ENCODE data around the gene LDAH. TPM values are rescaled to one million over a fixed set of nuclear protein-coding genes. Genes with fewer than 3 reads are reported as not detected.

Gene LDAH
- total and polyA plus RNA-seq, 4 experiments from 2014 or later, result 12.3 to 23.9 (median 18.8) TPM

DNA sequence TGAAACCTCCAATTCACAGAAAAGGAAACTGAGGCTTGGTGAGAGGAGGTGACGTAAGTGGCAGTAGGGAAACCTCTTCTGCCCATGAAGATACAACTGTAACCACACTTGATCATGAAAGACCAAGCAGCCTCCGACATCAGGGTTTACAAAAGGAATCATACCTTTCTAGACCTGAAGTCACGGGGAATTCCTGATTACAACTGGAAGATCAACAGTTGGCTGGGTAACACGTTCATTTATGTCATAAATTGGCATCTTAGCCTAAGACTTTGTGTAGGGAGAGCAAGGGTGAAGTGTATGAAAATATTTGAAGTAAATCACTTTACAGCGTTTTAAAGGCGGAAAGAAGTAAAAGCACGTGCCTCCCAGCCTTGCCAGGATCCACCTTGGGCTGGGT, 172.9 kb downstream of the LDAH start:
- no peaks in the 10 kb centered on the region for H3K27me3 Mint-ChIP-seq
- CTCF ChIA-PET (ENCODE audit: partially characterized antibody), result interaction anchor here (1.1 to 5.2 kb wide), 10 partner anchors 7 to 323 kb away, joined by 5 to 76 read pairs (median 14); partner anchors contain the start of gene RHOB
- H3K27ac ChIP-seq (ENCODE audit: low read depth, low read length), result peak overlapping the region; percentile 89

DNA sequence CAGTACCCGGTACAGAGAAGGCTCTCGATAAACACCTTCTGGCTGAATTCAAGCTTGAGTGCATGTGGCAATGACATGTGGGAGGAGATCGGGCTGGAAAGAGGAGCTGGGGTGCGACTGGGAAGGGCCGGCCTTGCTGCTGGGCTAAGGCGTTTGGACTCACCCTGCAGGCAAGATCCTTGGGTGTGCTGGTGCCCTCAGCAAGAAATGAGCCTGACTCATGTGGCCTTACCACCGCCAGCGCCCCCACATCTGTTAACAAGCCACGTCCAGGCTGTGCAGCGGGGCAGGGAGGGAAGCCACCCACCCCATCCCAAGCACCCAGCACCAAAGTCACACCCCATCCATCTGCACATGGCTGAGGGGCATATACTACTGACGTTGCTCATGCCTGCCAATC, 173.3 kb downstream of the LDAH start:
- Mint-ChIP-seq H3K27me3 (no peaks in the 10 kb centered on the region), H3K4me3 (peak overlapping the region; percentile 87 to 93 (median 90)), H3K9me3 (peaks cover 0 to 3% (median 0%) of the 10 kb centered on the region in 8 donors), H3K27ac (peak overlapping the region in 6 of 7 donors; percentile 85 to 97 (median 96)), H3K36me3 (peaks cover 4 to 18% of the 10 kb centered on the region in 2 donors), H3K4me1 (peaks cover 22 to 42% (median 36%) of the 10 kb centered on the region in 4 donors)
- Histone ChIP-seq H3K27me3 (ENCODE audit: insufficient read depth, low read length) (no peaks in the 10 kb centered on the region), H3K4me1 (ENCODE audit: insufficient read depth, low read length) (peaks cover 20% of the 10 kb centered on the region), H3K27ac (ENCODE audit: low read depth, low read length) (no peak overlapping the region), H3K4me3 (ENCODE audit: low read length in 2 of 2) (no peak overlapping the region), H3K9me3 (ENCODE audit: control insufficient read depth in 1 of 2, low read length in 2 of 2) (no peaks in the 10 kb centered on the region), H3K36me3 (ENCODE audit: insufficient read depth, low read length) (no peaks in the 10 kb centered on the region)
- ChIA-PET POLR2A (ENCODE audit: partially characterized antibody) (interaction anchor here (2.0 to 3.3 kb wide), 3 partner anchors 11 to 206 kb away, joined by 8 to 70 read pairs (median 27); partner anchors contain the start of gene RHOB), CTCF (ENCODE audit: partially characterized antibody) (interaction anchor here (1.0 to 5.2 kb wide), 8 partner anchors 11 to 238 kb away, joined by 4 to 76 read pairs (median 10); partner anchors contain the start of gene RHOB)
- no peak for DNase-seq
- intact Hi-C loops (cut with micrococcal nuclease), result no loop called here

More for the DNA sequence above, 172.9 kb downstream of the LDAH start:
- peaks cover 22 to 42% (median 36%) of the 10 kb centered on the region in 4 donors for H3K4me1 Mint-ChIP-seq
- Histone ChIP-seq H3K36me3 (ENCODE audit: insufficient read depth, low read length) (no peaks in the 10 kb centered on the region), H3K4me3 (ENCODE audit: low read length in 2 of 2) (peak overlapping the region; percentile 50 to 87), H3K27me3 (ENCODE audit: insufficient read depth, low read length) (no peaks in the 10 kb centered on the region), H3K9me3 (ENCODE audit: control insufficient read depth in 1 of 2, low read length in 2 of 2) (no peaks in the 10 kb centered on the region), H3K4me1 (ENCODE audit: insufficient read depth, low read length) (peaks cover 20% of the 10 kb centered on the region)
- intact Hi-C loops (cut with micrococcal nuclease), result loop anchor here (2.0 to 10.0 kb wide), 6 partner anchors 172 to 1303 kb away; partner anchors contain the start of genes LDAH, PUM2 and TTC32
- POLR2A ChIA-PET (ENCODE audit: partially characterized antibody), result interaction anchor here (1.6 to 3.3 kb wide), 10 partner anchors 8 to 298 kb away, joined by 5 to 70 read pairs (median 10); partner anchors contain the start of genes LDAH, PUM2 and RHOB
- H3K36me3 Mint-ChIP-seq, result peaks cover 0 to 14% of the 10 kb centered on the region in 2 donors
- peak overlapping the region; percentile 87 to 93 (median 90) for H3K4me3 Mint-ChIP-seq
- H3K27ac Mint-ChIP-seq, result peak overlapping the region; percentile 66 to 98 (median 96)
- H3K9me3 Mint-ChIP-seq, result peaks cover 0 to 3% (median 0%) of the 10 kb centered on the region in 8 donors
- DNase-seq, result no peak

DNA sequence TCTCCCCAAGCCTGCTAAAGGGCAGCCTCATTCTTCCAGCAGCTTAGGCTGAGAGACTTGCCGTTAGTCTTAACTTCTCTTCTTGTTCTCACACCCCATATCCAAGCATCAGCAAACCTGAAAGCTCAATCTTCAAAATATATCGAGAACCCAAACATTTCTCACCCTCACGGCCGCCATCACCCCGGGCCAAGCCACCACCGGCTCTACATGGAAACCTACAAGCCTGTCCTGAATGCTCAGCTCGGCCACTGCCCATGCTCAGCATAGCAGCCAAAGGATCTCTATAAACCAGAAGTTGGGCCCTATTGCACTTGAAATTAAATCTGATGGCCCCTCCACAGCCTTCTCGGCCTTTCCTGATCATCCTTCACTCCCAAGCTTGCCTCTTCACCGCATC, 174.1 kb downstream of the LDAH start:
- Mint-ChIP-seq H3K4me1 (peaks cover 24 to 47% (median 39%) of the 10 kb centered on the region in 4 donors), H3K27me3 (no peaks in the 10 kb centered on the region), H3K9me3 (peaks cover 0 to 3% (median 0%) of the 10 kb centered on the region in 8 donors), H3K36me3 (peaks cover 11 to 24% of the 10 kb centered on the region in 2 donors), H3K27ac (peak overlapping the region; percentile 36 to 91 (median 68)), H3K4me3 (peak overlapping the region in 6 of 8 donors; percentile 7 to 93 (median 52))
- POLR2A ChIA-PET (ENCODE audit: partially characterized antibody), result interaction anchor here (0.9 kb wide), 1 partner anchor 202 kb away, joined by 4 read pairs; the partner anchor contains the start of gene RHOB
- intact Hi-C loops (cut with micrococcal nuclease), result no loop called here
- Histone ChIP-seq H3K4me1 (ENCODE audit: insufficient read depth, low read length) (peaks cover 20% of the 10 kb centered on the region), H3K36me3 (ENCODE audit: insufficient read depth, low read length) (no peaks in the 10 kb centered on the region), H3K9me3 (ENCODE audit: control insufficient read depth in 1 of 2, low read length in 2 of 2) (no peaks in the 10 kb centered on the region), H3K27ac (ENCODE audit: low read depth, low read length) (no peak overlapping the region), H3K4me3 (ENCODE audit: low read length in 2 of 2) (no peak overlapping the region), H3K27me3 (ENCODE audit: insufficient read depth, low read length) (no peaks in the 10 kb centered on the region)
- CTCF ChIA-PET (ENCODE audit: partially characterized antibody), result interaction anchor here (1.0 to 5.2 kb wide), 5 partner anchors 12 to 322 kb away, joined by 3 to 76 read pairs (median 8); partner anchors contain the start of gene RHOB
- no peak for DNase-seq

DNA sequence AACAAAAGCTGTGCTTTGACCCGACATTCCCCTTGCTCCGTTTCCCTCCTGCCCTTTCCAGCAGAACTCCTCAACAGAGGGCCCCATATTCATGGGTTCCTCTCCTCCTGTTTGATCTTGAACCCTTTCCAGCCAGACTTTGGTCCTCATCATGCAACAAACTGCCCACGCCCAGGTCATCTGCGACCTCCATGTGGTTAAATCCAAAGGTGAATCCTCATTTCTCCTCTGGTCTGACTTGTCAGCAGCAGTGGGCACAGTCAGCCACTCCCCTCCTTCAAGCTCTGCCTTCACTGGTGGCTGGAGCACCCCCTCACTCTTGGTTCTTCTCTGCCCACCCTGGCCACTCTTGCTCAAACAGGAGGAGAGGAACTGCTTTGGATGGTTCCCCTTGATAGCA, 174.7 kb downstream of the LDAH start:
- H3K27ac Mint-ChIP-seq, result peak overlapping the region in 4 of 7 donors; percentile 36 to 91 (median 60)
- no peak for DNase-seq
- H3K36me3 ChIP-seq (ENCODE audit: insufficient read depth, low read length), result no peaks in the 10 kb centered on the region
- H3K4me1 Mint-ChIP-seq, result peaks cover 24 to 48% (median 41%) of the 10 kb centered on the region in 4 donors
- no peaks in the 10 kb centered on the region for H3K27me3 ChIP-seq (ENCODE audit: insufficient read depth, low read length)
- ChIA-PET POLR2A (ENCODE audit: partially characterized antibody) (interaction anchor here (0.9 to 1.6 kb wide), 2 partner anchors 201 kb away, joined by 4 to 5 read pairs; partner anchors contain the start of gene RHOB), CTCF (ENCODE audit: partially characterized antibody) (interaction anchor here (0.9 to 5.2 kb wide), 5 partner anchors 13 to 323 kb away, joined by 3 to 76 read pairs (median 8); partner anchors contain the start of gene RHOB)
- peaks cover 20% of the 10 kb centered on the region for H3K4me1 ChIP-seq (ENCODE audit: insufficient read depth, low read length)
- H3K27ac ChIP-seq (ENCODE audit: low read depth, low read length), result no peak overlapping the region
- H3K4me3 ChIP-seq (ENCODE audit: low read length in 2 of 2), result no peak overlapping the region
- intact Hi-C loops (cut with micrococcal nuclease), result no loop called here
- H3K9me3 Mint-ChIP-seq, result peaks cover 0 to 3% (median 0%) of the 10 kb centered on the region in 8 donors
- no peaks in the 10 kb centered on the region for H3K9me3 ChIP-seq (ENCODE audit: control insufficient read depth in 1 of 2, low read length in 2 of 2)
- H3K27me3 Mint-ChIP-seq, result no peaks in the 10 kb centered on the region
- H3K36me3 Mint-ChIP-seq, result peaks cover 14 to 28% of the 10 kb centered on the region in 2 donors
- no peak overlapping the region for H3K4me3 Mint-ChIP-seq

DNA sequence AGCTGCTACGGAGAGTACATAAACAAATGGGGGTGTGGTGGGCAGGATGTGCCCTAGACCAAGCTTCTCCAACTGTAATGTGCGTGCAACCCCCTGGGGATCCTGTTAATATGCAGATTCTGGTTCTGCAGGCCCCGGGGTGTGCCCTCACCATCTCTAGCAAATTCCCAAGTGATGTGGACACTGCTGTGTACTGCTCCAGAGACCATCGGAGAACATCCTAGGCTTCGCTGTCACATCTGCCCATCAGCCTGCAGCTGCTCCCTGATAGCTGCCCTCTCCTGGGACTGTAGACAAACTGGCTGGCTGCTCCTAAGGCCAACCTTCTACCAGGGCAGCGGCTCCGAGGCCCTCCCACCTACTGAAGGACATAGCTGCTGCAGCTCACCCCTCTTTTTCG, 175.2 kb downstream of the LDAH start:
- ChIA-PET CTCF (ENCODE audit: partially characterized antibody) (interaction anchor here (0.9 to 2.1 kb wide), 5 partner anchors 201 to 236 kb away, joined by 3 to 11 read pairs (median 8); partner anchors contain the start of gene RHOB), POLR2A (ENCODE audit: partially characterized antibody) (interaction anchor here (1.6 kb wide), 1 partner anchor 201 kb away, joined by 5 read pairs; the partner anchor contains the start of gene RHOB)
- Mint-ChIP-seq H3K27ac (peak overlapping the region in 3 of 7 donors; percentile 36 to 78 (median 42)), H3K36me3 (peaks cover 18 to 31% of the 10 kb centered on the region in 2 donors), H3K4me3 (no peak overlapping the region), H3K9me3 (peaks cover 0 to 3% (median 0%) of the 10 kb centered on the region in 8 donors), H3K4me1 (peaks cover 25 to 49% (median 40%) of the 10 kb centered on the region in 4 donors), H3K27me3 (no peaks in the 10 kb centered on the region)
- Histone ChIP-seq H3K27ac (ENCODE audit: low read depth, low read length) (no peak overlapping the region), H3K9me3 (ENCODE audit: control insufficient read depth in 1 of 2, low read length in 2 of 2) (no peaks in the 10 kb centered on the region), H3K4me1 (ENCODE audit: insufficient read depth, low read length) (peaks cover 20% of the 10 kb centered on the region), H3K4me3 (ENCODE audit: low read length in 2 of 2) (no peak overlapping the region), H3K36me3 (ENCODE audit: insufficient read depth, low read length) (no peaks in the 10 kb centered on the region), H3K27me3 (ENCODE audit: insufficient read depth, low read length) (no peaks in the 10 kb centered on the region)
- intact Hi-C loops (cut with micrococcal nuclease), result no loop called here
- DNase-seq, result no peak

DNA sequence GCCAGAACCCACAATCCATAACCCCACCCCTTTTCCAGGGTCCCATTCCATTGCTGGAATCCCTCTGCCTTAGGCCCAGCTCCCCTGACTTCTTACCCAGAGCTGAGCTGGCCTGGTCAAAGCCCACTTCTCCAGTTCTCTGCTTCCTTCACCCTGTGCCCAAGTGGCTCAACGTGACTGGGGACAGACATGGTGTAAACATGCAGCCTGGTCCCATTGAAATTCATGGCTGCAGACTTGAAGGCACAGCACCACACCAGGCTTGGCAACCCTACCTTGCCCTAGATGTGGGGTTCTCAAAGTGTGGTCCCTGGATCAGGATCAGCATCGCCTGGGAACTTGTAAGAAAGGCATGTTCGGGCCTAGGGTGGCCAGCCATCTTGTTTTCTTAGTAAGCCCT, 175.7 kb downstream of the LDAH start:
- Mint-ChIP-seq H3K27ac (peak overlapping the region in 2 of 7 donors; percentile 36 to 69), H3K36me3 (peaks cover 18 to 34% of the 10 kb centered on the region in 2 donors), H3K9me3 (peaks cover 0 to 3% (median 0%) of the 10 kb centered on the region in 8 donors), H3K4me3 (no peak overlapping the region), H3K4me1 (peaks cover 28 to 52% (median 40%) of the 10 kb centered on the region in 4 donors), H3K27me3 (no peaks in the 10 kb centered on the region)
- Histone ChIP-seq H3K27me3 (ENCODE audit: insufficient read depth, low read length) (no peaks in the 10 kb centered on the region), H3K9me3 (ENCODE audit: control insufficient read depth in 1 of 2, low read length in 2 of 2) (no peaks in the 10 kb centered on the region), H3K27ac (ENCODE audit: low read depth, low read length) (no peak overlapping the region), H3K36me3 (ENCODE audit: insufficient read depth, low read length) (no peaks in the 10 kb centered on the region), H3K4me1 (ENCODE audit: insufficient read depth, low read length) (peaks cover 20% of the 10 kb centered on the region), H3K4me3 (ENCODE audit: low read length in 2 of 2) (no peak overlapping the region)
- DNase-seq, result no peak
- POLR2A ChIA-PET (ENCODE audit: partially characterized antibody), result interaction anchor here (1.6 kb wide), 1 partner anchor 200 kb away, joined by 5 read pairs; the partner anchor contains the start of gene RHOB
- intact Hi-C loops (cut with micrococcal nuclease), result no loop called here
- CTCF ChIA-PET (ENCODE audit: partially characterized antibody), result interaction anchor here (1.2 to 2.0 kb wide), 3 partner anchors 14 to 235 kb away, joined by 4 to 11 read pairs (median 6); no protein-coding TSS in a partner anchor

DNA sequence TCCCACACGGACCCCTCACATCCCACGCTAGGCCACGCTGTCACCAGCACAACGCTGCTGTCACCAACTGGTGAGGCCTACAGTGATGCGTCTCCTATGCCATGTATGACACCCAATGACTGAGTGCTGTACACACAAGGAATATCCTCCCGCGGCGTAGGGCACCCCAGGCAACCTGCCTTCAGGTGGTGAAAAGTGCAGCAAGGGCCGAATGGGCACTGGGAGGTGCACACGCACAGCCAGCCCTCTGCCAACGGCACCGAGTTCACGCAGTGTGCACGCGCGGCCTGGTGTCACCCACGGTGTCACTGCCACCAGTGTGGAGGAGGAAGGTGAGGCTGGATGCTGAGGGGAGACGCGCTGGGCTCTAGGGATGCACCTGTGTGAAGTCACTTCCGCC, 176.5 kb downstream of the LDAH start:
- CTCF ChIA-PET (ENCODE audit: partially characterized antibody), result interaction anchor here (1.2 to 2.0 kb wide), 3 partner anchors 15 to 235 kb away, joined by 4 to 11 read pairs (median 6); no protein-coding TSS in a partner anchor
- Histone ChIP-seq H3K36me3 (ENCODE audit: insufficient read depth, low read length) (no peaks in the 10 kb centered on the region), H3K4me1 (ENCODE audit: insufficient read depth, low read length) (peaks cover 15% of the 10 kb centered on the region), H3K27me3 (ENCODE audit: insufficient read depth, low read length) (no peaks in the 10 kb centered on the region), H3K9me3 (ENCODE audit: control insufficient read depth in 1 of 2, low read length in 2 of 2) (no peaks in the 10 kb centered on the region), H3K4me3 (ENCODE audit: low read length in 2 of 2) (no peak overlapping the region), H3K27ac (ENCODE audit: low read depth, low read length) (no peak overlapping the region)
- intact Hi-C loops (cut with micrococcal nuclease), result no loop called here
- Mint-ChIP-seq H3K27me3 (no peaks in the 10 kb centered on the region), H3K36me3 (peaks cover 20 to 39% of the 10 kb centered on the region in 2 donors), H3K9me3 (peaks cover 0 to 3% (median 0%) of the 10 kb centered on the region in 8 donors), H3K4me3 (no peak overlapping the region), H3K4me1 (peaks cover 26 to 45% (median 34%) of the 10 kb centered on the region in 4 donors), H3K27ac (no peak overlapping the region)
- DNase-seq, result no peak
- POLR2A ChIA-PET (ENCODE audit: partially characterized antibody), result interaction anchor here (1.6 kb wide), 1 partner anchor 200 kb away, joined by 5 read pairs; the partner anchor contains the start of gene RHOB

Data from CD4-positive, alpha-beta memory T cell (primary cell).